DOHH2 (cell line): ENCODE measurements around the gene SPG7.

Experiments
- CTCF ChIP-seq: fragments of 200-600 bp; sonication (generic); IDR thresholded peaks from one replicate; pipeline ENCODE4 v1.5.1; 2014; ENCODE audit warnings: antibody characterized with exemption, mild to moderate bottlenecking, low read depth, low read length; ENCODE audit not compliant: poor library complexity, severe bottlenecking
- EZH2phosphoT487 ChIP-seq: fragments of 200-600 bp; sonication (generic); IDR thresholded peaks from 2 replicates; pipeline ENCODE4 v1.6.1; 2017; ENCODE audit warnings: borderline replicate concordance, mild to moderate bottlenecking, antibody characterized with exemption, low read length, moderate library complexity, mixed read lengths

- TF ChIP-seq CTCF (no peak), EZH2phosphoT487 (no peak)
These were observed 30.1 kb downstream of the SPG7 start for GRCh38 chr16:89538286-89538685.
